CD4-positive, alpha-beta T cell treated with Interleukin-4 for 1 hour (primary cell): Measurements from ENCODE around the gene ABCA6.
"Not testable (repeated sequence)": the region's sequence is repeated elsewhere in the genome, so short reads cannot be mapped to it uniquely, and the experiment has no call there.

Source experiments
- DNase-seq, 2 donors: peaks; one replicate each; pipeline ENCODE4 v3.0.0-alpha.2; 2020 to 2022

Gene ABCA6

DNA sequence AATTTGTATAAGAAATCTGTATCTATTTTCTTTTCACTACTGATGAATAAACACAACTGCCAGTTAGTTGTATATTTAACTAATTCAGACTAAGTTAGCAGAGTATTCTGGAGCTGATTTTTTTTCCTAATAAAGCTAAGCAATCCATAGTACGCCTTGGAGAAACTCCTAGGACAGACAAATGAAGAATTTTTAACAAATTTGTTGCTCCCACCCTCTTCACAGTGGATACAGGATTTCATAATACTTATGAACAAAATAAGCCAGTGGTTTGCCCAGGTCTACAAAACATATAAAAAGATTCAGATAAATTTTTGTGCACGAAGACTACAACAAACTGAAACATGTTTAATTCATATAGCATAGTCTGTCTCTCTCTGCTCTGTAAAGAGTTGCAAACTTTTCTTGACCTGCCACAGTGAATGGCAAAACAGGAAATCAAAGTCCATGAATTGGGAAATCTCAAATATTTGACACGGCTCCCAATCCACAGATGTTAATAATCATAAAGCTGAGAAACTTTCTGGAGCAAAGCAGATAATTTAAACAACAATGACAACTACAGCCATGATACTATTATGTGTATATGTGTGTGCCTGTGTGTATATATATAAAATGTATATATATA lies 594 bp upstream of the ABCA6 start:
- DNase-seq = no peak

- DNase-seq = no peak
These were observed 7.6 kb downstream of the ABCA6 start for GRCh38 chr17:69134112-69134511.

GRCh38 chr17:69130627-69131296 lies 10.9 kb downstream of the ABCA6 start:
- no peak for DNase-seq

- DNase-seq = no peak
These were observed 18.1 kb downstream of the ABCA6 start for GRCh38 chr17:69123626-69124025.

DNA sequence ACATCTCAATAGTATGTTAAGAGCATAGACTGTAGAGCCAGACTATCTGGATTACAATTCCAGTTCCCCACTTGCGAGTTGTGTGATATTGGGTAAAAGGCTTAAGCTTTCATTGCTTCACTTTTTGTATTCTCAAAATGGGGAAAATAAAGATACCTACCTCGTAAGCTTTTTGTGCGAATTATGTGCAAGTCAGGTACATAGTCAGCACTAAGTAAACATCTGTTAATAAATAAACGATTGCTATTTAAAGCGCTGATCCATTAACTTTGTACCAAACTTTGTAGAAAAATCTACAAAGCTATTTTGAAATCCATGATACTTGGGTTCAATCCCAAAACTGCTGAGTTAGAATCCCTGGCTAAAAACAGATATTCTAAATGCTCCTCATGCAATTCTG lies 19.6 kb downstream of the ABCA6 start:
- no peak for DNase-seq

DNA sequence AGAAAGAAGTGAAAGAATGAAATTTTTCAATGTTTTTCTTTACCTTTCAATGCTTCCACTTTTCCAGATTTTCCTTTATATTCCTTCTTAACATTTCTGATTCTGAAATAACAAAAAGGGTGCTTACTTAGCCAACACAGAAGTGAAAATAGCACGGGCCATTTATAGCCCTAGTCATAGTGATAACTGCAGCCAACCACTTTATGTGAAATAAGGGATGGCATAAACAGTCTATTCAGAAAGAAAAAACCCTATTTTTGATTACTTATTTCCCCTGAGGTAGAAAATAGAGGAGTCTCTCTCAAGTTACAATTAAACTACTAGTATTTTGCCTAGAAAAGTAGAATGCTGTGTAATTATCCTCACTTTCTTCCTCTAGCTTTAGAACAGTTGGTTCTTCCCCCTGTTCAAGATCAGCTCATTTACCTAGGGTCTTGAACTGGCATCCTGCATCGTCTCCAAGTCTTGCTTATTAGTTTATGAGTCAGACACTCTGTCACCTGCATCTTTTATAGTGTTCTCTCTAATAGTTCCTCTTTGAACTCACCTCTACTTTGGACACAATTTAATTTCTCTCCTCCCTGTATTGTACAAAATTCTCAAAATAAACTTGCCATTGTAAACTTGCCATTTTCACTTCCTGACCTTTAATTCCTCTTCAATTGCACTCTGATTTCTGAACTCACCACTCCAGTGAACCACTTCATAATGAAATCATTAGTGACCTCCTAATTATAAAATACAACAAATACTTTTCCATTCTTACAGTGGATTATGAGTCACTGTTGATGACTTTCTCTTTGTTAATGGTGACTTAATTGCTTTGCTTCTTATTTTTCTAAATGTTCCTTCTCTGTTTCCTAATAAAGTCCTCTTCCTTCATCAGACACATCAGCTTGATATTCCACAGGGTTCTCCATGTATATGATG lies 23.6 kb downstream of the ABCA6 start:
- DNase-seq = no peak

GRCh38 chr17:69111794-69112193 lies 29.9 kb downstream of the ABCA6 start:
- DNase-seq = no peak

GRCh38 chr17:69105907-69106730 lies 35.6 kb downstream of the ABCA6 start:
- no peak for DNase-seq

DNA sequence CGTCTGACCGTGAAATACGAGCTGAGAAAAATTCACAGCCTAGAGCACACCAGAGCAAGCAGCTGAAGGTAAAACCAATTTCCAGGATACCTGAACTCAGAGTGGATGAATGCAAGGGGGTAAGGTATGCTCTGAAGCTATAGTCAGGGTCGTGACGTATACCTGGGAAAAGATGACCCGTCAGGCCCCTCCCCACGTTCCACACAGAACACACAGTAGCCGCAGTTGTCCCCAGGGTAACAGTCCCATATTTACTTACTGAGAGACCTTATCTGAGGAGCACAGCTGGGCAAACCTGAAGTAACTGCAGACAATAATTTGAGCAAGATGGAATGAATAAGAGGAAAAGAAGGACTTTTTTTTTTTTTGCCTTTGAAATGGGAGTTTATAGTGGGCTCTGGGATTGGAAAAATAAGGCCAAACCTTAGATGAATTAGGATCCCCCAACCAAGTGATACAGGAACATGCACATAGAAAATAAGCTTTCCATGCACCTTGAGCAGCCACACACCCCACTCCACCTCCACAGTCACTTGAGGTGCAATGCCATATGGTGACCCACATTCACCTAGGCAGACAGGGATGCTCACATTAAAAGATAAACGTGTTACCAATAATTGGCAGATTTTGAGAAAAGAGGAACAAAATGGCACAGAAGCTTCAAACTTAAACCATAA lies 38.0 kb downstream of the ABCA6 start:
- no peak for DNase-seq

DNA sequence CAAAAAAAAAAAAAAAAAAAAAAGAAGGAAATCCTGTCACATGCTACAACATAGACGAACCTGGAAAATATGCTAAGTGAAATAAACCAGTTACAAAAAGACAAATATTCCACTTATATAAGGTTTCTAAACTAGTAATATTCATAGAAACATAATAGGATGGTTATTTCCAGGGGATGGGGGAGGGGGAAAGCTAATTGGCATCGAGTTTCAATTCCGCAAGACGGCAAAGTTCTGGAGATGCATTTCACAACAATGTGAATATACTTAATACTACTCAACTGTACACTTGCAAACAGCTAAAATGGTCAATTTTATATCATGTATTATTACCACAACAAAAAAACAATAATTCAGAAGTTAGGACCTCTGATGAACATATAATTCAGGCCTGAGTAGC lies 43.1 kb downstream of the ABCA6 start:
- no peak for DNase-seq

GRCh38 chr17:69096541-69096940 lies 45.2 kb downstream of the ABCA6 start:
- DNase-seq = no peak

DNA sequence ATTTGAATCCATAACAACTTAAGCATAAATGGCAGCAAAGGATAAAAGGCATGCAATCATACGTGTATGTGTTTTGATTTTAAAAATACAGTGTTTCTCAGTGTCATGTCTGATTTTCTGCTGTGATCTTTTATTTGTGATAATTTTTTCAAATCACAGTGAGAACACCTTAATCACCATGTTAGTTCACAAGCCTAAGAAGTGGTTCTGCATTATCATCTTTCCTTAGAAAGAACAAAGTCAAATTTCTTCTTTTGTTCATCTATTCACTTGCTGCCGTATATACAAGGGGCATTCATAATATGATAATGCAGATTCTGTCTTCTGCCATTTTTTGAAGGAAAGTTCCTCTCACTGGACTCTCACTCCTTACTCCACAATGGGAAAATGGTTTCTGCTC lies 47.7 kb downstream of the ABCA6 start:
- DNase-seq = no peak

GRCh38 chr17:69093279-69093789 lies 48.4 kb downstream of the ABCA6 start:
- no peak for DNase-seq

DNA sequence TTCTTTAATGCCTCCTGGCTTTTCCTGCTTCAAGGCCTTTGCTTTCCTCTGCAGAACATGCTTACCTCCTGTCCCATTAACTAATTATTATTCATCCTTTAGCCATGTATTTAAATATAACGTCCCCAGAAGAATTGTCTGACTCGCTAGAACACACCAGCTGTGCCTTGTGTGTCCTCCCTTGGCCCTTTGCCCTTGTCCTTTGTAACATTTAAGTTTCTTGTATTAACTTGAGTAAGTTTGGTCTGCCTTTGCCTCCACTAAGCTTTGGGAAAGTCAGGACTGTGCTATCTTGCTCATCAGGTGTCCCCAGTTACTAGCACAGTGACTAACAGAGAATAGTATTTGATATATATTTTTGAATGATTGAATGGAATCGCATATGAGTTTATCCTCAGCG lies 51.3 kb downstream of the ABCA6 start:
- DNase-seq = no peak

DNA sequence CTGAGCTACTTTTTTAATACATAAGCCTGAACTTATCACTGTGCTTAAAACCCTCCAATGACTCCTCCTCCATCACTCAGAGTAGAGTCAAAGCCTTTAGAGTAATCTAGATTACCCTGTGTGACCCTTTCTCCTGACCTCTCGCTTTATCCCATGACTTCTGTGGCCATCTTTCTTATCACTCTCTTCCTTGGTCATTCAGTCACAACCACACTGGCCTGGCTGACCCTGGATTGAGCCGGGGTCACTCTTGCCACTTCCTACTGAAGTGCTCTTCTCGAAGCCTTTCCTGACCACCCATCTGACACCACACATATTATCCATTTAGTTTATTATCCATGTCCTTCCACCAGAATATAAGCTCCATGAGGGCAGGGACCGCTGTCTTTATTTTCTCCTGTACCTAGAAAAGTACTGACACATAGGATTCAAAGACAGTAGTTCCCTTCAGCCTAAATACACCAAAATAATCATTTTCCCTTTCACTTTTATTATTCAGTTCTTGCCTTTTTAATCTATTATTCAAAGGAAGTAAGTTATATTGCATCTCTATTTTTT lies 53.0 kb downstream of the ABCA6 start:
- no peak for DNase-seq

GRCh38 chr17:69086641-69087040 lies 55.1 kb downstream of the ABCA6 start:
- no peak for DNase-seq

DNA sequence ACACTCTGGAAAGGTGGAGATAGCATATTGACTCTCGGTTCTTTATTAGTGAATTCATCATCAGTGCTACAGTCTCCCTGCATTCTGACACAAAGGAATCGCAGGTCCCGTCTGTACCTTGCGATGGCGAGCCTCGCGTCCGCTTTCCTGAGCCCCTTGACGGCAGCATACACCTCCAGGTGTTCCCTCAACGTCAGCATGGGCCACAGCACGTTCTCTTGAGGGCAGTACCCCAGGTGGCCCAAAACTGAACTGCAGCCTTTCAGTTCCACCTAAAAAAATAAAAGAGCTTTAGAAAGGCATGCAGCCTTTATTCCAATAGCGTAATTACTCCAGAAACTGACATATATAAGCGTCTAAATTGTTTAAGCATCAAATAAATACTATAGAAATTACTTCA lies 56.8 kb downstream of the ABCA6 start:
- DNase-seq = no peak

DNA sequence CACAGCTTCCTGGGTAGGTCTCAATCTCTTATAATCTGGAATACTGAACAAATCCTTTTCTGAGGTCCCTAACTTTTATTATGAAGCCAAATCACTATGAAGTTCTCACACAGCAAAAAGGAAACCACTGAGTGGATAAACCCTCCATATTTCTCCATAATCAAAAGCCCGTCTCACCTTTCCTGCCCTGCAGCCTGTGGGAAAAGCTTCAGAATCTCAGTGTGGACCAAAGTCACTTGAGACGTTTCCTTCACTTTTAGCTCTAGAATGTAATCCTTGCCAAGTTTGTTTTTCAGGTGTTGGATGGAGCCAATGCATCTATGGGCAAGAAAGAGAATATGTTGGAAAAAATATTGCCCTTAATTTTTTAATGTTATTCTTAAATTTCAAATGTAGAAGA lies 59.0 kb downstream of the ABCA6 start:
- no peak for DNase-seq

DNA sequence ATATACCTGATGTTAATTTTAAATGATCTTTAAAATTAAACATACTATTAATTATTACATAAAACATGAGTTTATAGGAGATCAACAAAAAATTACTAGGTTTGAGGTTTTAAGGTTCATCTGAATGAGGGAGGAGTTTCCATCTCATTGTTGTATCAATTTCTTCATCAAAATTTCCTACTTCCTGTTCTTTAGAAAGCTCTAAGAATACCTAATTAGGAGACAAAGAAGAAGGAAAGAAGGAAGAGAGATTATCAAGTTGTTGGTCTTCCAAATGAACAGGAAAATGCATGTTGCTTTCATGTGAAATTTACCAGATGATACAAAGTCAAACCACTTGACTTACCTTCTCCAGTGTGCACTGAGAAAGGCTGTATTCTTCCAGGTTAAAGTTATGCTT lies 62.8 kb downstream of the ABCA6 start:
- no peak for DNase-seq

GRCh38 chr17:69075823-69076222 lies 65.9 kb downstream of the ABCA6 start:
- DNase-seq = no peak

DNA sequence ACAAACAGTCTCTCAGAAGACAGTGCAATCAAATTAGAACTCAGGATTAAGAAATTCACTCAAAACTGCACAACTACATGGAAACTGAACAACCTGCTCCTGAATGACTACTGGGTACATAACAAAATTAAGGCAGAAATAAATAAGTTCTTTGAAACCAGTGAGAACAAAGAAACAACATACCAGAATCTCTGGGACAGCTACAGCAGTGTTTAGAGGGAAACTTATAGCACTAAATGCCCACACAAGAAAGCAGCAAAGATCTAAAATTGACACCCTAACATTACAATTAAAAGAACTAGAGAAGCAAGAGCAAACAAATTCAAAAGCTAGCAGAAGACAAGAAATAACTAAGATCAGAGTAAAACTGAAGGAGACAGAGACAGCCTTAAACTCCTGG lies 68.3 kb downstream of the ABCA6 start:
- DNase-seq = not testable (repeated sequence)

DNA sequence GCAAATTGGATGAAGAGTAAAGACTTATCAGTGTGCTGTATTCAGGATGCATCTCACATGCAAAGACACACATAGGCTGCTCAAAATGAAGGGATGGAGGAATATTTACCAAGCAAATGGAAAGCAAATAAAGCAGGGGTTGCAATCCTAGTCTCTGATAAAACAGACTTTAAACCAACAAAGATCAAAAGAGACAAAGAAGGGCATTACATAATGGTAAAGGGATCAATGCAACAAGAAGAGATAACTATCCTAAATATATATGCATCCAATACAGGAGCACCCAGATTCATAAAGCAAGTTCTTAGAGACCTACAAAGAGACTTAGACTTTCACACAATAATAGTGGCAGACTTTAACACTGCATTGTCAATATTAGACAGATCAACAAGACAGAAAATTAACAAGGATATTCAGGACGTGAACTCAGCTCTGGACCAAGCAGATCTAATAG lies 68.9 kb downstream of the ABCA6 start:
- DNase-seq = not testable (repeated sequence)
